WERI-Rb-1 (cell line): ENCODE measurements around the gene CWC22.

Experiments
- DNase-seq: peaks from one replicate; pipeline ENCODE4 v3.0.0-alpha.2; 2020
- H3K27ac ChIP-seq: fragments of 250-450 bp; sonication (Bioruptor Pico); 2 replicates; pipeline ENCODE4 v1.5.1; 2020; ENCODE audit warnings: mild to moderate bottlenecking, moderate library complexity
- H3K27me3 ChIP-seq: fragments of 250-450 bp; sonication (Bioruptor Pico); 2 replicates; pipeline ENCODE4 v1.5.1; 2021; ENCODE audit warnings: mild to moderate bottlenecking, low read depth, moderate library complexity; ENCODE audit not compliant: insufficient read depth, severe bottlenecking
- H3K36me3 ChIP-seq: fragments of 250-450 bp; sonication (Bioruptor Pico); 2 replicates; pipeline ENCODE4 v1.5.1; 2020; ENCODE audit warnings: mild to moderate bottlenecking, moderate library complexity
- H3K4me3 ChIP-seq: 2 replicates; pipeline ENCODE4 v1.5.1; 2011; ENCODE audit warnings: low read depth, mild to moderate bottlenecking, control low read depth, low read length
- H3K9me3 ChIP-seq: fragments of 250-450 bp; sonication (Bioruptor Pico); 2 replicates; pipeline ENCODE4 v1.5.1; 2021; ENCODE audit warnings: mild to moderate bottlenecking, moderate library complexity; ENCODE audit not compliant: severe bottlenecking
- CTCF ChIP-seq: IDR thresholded peaks from 2 replicates; pipeline ENCODE4 v1.5.1; 2011; ENCODE audit warnings: low read depth, mild to moderate bottlenecking, control low read depth, inconsistent platforms, low read length

The CWC22 gene

GRCh38 chr2:179900655-179901054, 106.4 kb downstream of the CWC22 start:
- no peak for TF ChIP-seq CTCF
- DNase-seq = no peak

GRCh38 chr2:179899666-179900065, 107.4 kb downstream of the CWC22 start:
- no peaks in the 10 kb centered on the region for H3K36me3 ChIP-seq
- no peak overlapping the region for H3K27ac ChIP-seq
- no peak for TF ChIP-seq CTCF
- no peaks in the 10 kb centered on the region for H3K27me3 ChIP-seq
- DNase-seq = no peak
- no peaks in the 10 kb centered on the region for H3K9me3 ChIP-seq
- no peak overlapping the region for H3K4me3 ChIP-seq

More at GRCh38 chr2:179900655-179901054, 106.4 kb downstream of the CWC22 start:
- Histone ChIP-seq H3K27ac (no peak overlapping the region), H3K27me3 (no peaks in the 10 kb centered on the region), H3K9me3 (no peaks in the 10 kb centered on the region), H3K4me3 (no peak overlapping the region), H3K36me3 (no peaks in the 10 kb centered on the region)

GRCh38 chr2:179898873-179899272, 108.2 kb downstream of the CWC22 start:
- peak; percentile 75 for TF ChIP-seq CTCF

More at GRCh38 chr2:179898873-179899272, 108.2 kb downstream of the CWC22 start:
- no peaks in the 10 kb centered on the region for H3K27me3 ChIP-seq
- H3K4me3 ChIP-seq = no peak overlapping the region
- DNase-seq = peak; percentile 67
- no peaks in the 10 kb centered on the region for H3K9me3 ChIP-seq
- H3K27ac ChIP-seq = no peak overlapping the region
- no peaks in the 10 kb centered on the region for H3K36me3 ChIP-seq
